Activated CD4-positive, alpha-beta T cell treated with anti-CD3 and anti-CD28 coated beads, Interleukin-2, amount 50 U/mL, for 48 hours (primary cell): ENCODE data around the gene PCBP1.
A peak's percentile ranks its signal among the peaks of the same experiment; 100 is the strongest.
"Not testable (repeated sequence)": the region's sequence is repeated elsewhere in the genome, so short reads cannot be mapped to it uniquely, and the experiment has no call there.

Experiments used
- DNase-seq, 2 experiments: peaks; one replicate each; pipeline ENCODE4 v3.0.0-alpha.2; 2020

PCBP1 gene

GRCh38 chr2:70101174-70101573 lies 13.9 kb downstream of the PCBP1 start:
- no peak for DNase-seq

- DNase-seq, result not testable (repeated sequence)
These were observed 14.4 kb downstream of the PCBP1 start for GRCh38 chr2:70101686-70102085.

GRCh38 chr2:70102323-70102905 lies 15.1 kb downstream of the PCBP1 start:
- DNase-seq, result not testable (repeated sequence)

GRCh38 chr2:70103531-70104061 lies 16.3 kb downstream of the PCBP1 start:
- no peak for DNase-seq

GRCh38 chr2:70104231-70105111 lies 17.2 kb downstream of the PCBP1 start:
- peak; percentile 46 to 64 for DNase-seq

- not testable (repeated sequence) for DNase-seq
These were observed 18.9 kb downstream of the PCBP1 start for GRCh38 chr2:70106138-70106537.

- DNase-seq, result not testable (repeated sequence)
These were observed 23.1 kb downstream of the PCBP1 start for GRCh38 chr2:70110397-70110796.

GRCh38 chr2:70111752-70112591 lies 24.7 kb downstream of the PCBP1 start:
- DNase-seq, result no peak

GRCh38 chr2:70113359-70114070 lies 26.2 kb downstream of the PCBP1 start:
- no peak for DNase-seq

GRCh38 chr2:70115646-70116442 lies 28.6 kb downstream of the PCBP1 start:
- no peak for DNase-seq

GRCh38 chr2:70116936-70117552 lies 29.8 kb downstream of the PCBP1 start:
- no peak for DNase-seq

- no peak for DNase-seq
These were observed 31.6 kb downstream of the PCBP1 start for GRCh38 chr2:70118798-70119454.

GRCh38 chr2:70121627-70122372 lies 34.5 kb downstream of the PCBP1 start:
- DNase-seq, result no peak

GRCh38 chr2:70122470-70122869 lies 35.2 kb downstream of the PCBP1 start:
- no peak for DNase-seq

- DNase-seq, result no peak
These were observed 36.0 kb downstream of the PCBP1 start for GRCh38 chr2:70123051-70123828.

GRCh38 chr2:70123829-70124116 lies 36.5 kb downstream of the PCBP1 start:
- DNase-seq, result no peak

- peak; percentile 63 to 70 for DNase-seq
These were observed 37.8 kb downstream of the PCBP1 start for GRCh38 chr2:70124983-70125480.

GRCh38 chr2:70125498-70125898 lies 38.2 kb downstream of the PCBP1 start:
- DNase-seq, result no peak

- no peak for DNase-seq
These were observed 39.1 kb downstream of the PCBP1 start for GRCh38 chr2:70126413-70126812.
